ELR (cell line): ENCODE data around the gene RAP1A.

ENCODE experiments used
- DNase-seq: peaks from one replicate; pipeline ENCODE4 v3.0.0-alpha.2; 2015; ENCODE audit warnings: low read depth

RAP1A gene

GRCh38 chr1:111619635-111620440 is at the start of gene RAP1A:
Gene RAP1A (plus strand): TSS chr1:111619789. CDS start chr1:111691361, 71,572 bp downstream.
- DNase-seq, result peak; percentile 94

DNA sequence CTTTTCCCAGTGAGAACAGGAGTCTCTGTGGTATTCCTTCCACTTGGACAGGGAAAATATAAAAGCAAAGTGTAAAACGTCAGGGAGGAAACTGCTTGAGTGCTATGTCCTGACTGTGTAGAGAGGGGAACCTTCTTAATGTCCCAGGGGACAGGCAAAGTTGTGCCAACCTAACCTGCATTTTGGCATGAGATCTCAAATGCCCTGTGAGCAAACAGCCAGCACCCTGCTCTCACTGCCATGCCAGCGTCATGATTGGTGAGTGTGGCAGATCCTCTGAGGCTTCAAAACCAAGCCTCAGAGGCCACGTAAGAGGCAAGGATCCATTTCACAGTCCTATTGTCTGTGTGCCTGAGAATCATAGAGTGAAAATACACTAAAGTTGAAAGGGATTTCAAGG is 49.7 kb upstream of the RAP1A start:
- no peak for DNase-seq

GRCh38 chr1:111570781-111571181 is 48.8 kb upstream of the RAP1A start:
- DNase-seq, result peak; percentile 62

- DNase-seq, result peak; percentile 44
These were observed 48.4 kb upstream of the RAP1A start for GRCh38 chr1:111571239-111571638.

GRCh38 chr1:111571987-111572386 is 47.6 kb upstream of the RAP1A start:
- peak; percentile 42 for DNase-seq

DNA sequence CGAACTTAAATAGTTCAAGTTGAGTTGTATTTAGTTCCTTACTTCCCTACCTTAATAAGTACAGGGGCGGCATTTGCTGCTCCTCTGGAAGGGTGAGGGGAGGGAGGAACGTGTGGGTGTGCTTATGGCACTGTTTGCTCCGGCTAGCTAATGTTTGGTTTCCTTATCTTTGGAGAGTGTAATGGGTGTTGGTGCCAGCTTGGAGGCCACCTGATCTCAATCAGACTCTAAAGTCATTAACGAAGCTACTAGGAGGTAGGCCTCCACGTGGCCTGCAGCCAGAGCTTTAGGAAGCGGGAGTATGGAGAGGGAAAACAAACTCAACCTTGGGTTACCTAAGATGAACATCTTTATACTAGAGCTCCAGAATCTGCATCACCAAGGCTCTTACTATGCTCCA is 43.0 kb upstream of the RAP1A start:
- no peak for DNase-seq

GRCh38 chr1:111577814-111578213 is 41.8 kb upstream of the RAP1A start:
- no peak for DNase-seq

DNA sequence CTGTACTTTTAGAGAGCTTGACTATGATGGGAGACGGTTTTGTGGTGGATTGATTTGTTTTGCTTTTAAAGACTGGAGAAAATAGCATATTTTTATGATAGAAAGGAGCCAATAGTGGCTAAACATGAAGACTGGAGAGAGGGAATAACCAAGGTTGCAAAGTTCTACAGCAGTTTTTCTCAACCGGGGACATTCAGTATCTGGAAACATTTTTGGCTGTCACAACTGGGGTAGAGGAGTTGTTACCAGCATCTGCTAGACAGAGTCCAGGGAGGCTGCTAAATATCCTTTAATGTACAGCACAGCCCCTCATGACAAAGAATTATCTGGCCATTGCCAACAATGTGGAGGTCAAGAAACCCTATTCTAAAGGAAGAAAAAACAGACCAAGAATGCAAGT is 38.4 kb upstream of the RAP1A start:
- DNase-seq, result no peak

GRCh38 chr1:111582016-111582415 is 37.6 kb upstream of the RAP1A start:
- DNase-seq, result no peak

DNA sequence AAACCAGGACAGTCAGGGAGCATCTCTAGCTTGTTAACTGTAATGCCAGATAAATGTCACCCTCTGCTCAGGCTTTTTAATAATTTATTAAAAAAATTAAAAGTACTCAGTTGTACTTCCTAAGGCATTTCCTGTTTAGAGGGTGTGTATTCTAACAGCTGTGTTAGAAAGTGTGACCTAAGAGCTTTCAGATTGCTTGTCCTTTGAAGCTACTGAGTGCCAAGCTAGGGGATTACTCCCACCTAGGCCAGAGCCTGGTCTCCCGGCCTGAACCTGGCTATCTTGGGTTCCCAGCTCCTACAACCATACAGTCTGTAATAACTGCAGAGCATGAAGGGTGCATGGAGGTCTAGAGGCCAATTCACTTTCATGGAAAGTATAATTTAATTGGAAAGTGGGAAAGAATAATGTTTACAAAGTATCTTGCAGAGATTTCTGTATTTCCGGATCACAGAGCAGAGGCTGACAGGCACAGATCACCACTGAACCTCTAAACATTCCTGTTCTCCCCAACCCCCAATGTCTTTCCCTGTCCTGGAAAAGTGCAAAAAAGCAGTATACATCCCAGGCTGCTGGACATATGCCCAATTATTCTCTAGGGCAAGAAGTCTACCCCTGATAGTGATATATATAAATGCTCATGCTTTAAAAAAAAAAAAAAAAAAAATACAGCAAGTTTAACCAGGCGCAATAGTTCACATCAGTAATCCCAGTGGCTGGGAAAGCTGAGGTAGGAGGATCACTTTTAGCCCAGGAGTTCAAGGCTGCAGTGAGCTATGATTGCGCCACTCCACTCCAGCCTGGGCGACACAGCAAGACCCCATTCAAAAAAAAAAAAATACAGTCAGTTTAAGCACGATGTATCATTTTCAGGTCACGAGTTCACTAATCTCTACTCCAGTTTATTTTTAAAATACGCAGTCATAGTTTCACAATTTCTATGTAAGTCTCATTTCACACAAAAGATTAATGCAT is 36.7 kb upstream of the RAP1A start:
- no peak for DNase-seq

GRCh38 chr1:111585447-111586086 is 34.0 kb upstream of the RAP1A start:
- peak; percentile 28 for DNase-seq

DNA sequence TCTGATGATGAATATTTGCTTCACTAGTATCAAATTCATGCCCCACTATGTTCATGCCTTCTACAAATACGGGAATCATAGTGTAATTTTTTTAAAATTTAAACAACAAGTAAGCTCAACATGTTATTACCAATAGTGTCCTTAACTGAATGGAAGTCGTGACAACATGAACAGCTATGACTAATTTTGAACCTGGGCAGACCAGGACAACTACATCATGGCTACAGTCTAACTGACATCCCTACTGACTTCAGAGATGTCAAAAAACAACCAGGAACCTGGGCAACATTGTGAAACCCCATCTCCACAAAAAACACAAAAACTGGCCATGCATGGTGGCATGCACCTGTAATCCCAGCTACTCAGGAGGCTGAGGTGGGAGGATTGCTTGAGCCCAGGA is 33.5 kb upstream of the RAP1A start:
- no peak for DNase-seq

GRCh38 chr1:111587509-111588174 is 31.9 kb upstream of the RAP1A start:
- no peak for DNase-seq

- DNase-seq, result no peak
These were observed 27.7 kb upstream of the RAP1A start for GRCh38 chr1:111591937-111592336.

DNA sequence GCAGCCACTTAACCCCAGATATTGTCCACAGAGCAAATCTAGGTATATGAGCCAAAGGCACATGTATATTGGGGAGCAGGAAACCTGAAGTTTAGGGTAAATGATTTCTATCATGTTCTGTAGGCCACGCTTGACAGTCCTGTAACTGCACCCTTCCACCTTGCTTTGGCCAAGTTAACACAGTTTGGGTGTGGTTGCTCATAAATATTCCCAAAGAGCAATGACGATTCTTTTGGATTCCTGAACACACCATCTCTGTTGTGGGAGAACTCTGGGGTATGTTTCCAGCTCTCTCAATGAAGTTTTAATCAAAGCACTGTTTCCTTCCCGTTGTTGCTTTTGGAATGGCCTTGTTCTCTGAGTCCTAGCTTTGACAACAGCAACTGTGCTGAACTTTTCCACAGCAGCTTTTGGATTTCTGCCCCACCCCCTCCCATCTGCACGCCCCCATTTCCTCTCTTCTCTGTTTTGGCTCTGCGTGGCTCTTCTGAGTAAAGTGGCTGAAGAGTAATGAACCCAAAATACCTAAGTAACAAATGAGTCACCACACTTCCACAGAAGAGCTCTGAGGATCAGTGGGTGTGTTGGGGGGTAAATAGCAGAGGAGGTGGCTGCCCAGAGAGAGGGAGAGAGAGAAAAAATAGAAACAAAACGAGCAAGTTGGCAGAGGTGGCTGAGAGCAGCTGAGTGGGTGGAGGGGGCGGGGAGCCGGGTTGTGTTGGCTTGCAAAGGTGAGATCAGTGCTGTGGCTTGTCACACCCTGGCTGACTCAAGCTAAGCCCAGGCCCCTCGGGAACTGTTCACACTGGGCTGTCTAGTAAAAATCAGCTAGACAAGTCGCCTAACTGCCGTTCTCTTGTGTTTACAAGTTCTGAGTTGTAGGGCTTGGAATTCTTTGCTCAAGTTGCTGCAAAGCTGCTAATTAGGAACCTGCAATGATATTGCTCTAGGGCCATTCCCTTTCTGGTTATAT is 26.9 kb upstream of the RAP1A start:
- peak; percentile 79 for DNase-seq

- DNase-seq, result peak; percentile 37
These were observed 25.9 kb upstream of the RAP1A start for GRCh38 chr1:111593403-111594305.

- no peak for DNase-seq
These were observed 25.3 kb upstream of the RAP1A start for GRCh38 chr1:111594306-111594693.

GRCh38 chr1:111595807-111596206 is 23.8 kb upstream of the RAP1A start:
- DNase-seq, result no peak

DNA sequence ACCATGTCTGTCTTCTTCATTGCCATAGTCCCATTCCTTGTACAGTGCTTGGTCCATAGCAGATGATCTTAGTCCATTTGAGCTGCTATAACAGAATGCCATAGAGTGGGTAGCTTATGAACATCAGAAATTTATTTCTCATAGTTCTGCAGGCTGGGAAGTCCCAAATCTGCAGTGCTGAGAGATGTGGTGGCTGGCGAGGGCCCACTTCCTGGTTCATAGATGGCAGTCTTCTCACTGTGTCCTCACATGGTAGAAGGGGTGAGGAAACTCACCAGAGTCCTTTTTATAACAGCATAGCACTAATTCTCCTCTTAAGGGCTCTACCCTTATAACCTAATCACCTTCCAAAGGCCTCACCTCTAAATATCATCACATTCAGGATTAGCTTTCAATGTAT is 23.1 kb upstream of the RAP1A start:
- DNase-seq, result no peak

- no peak for DNase-seq
These were observed 22.2 kb upstream of the RAP1A start for GRCh38 chr1:111597426-111597825.
